Kidney epithelial cell (primary cell): Measurements from ENCODE around the gene NRROS. TPM values are rescaled to one million over a fixed set of nuclear protein-coding genes. Genes with fewer than 3 reads are reported as not detected.
"Not testable (repeated sequence)": the region's sequence is repeated elsewhere in the genome, so short reads cannot be mapped to it uniquely, and the experiment has no call there.

ENCODE experiments used
- DNase-seq: peaks from one replicate; pipeline ENCODE4 v3.0.0-alpha.2; 2010; ENCODE audit warnings: low read depth
- H3K27me3 ChIP-seq: 2 replicates; pipeline ENCODE4 v1.6.0; 2011; ENCODE audit warnings: low read length; ENCODE audit not compliant: control insufficient read depth, insufficient read depth
- H3K36me3 ChIP-seq: 2 replicates; pipeline ENCODE4 v1.5.1; 2011; ENCODE audit warnings: low read length; ENCODE audit not compliant: control insufficient read depth, insufficient read depth
- H3K4me3 ChIP-seq: 2 replicates; pipeline ENCODE4 v1.5.1; 2011; ENCODE audit warnings: low read depth, mild to moderate bottlenecking, control low read depth, low read length
- CTCF ChIP-seq: IDR thresholded peaks from 2 replicates; pipeline ENCODE4 v1.5.1; 2011; ENCODE audit warnings: mild to moderate bottlenecking, moderate library complexity, low read length, control low read depth, inconsistent platforms; ENCODE audit not compliant: insufficient read depth, poor library complexity, severe bottlenecking
- total RNA-seq: library from RNA; depleted of rRNA; stranded (reverse); fragments of >200 nt; gene quantifications from 2 replicates; pipeline ENCODE4 v1.2.3, GENCODE V29; 2015

The NRROS gene
- total RNA-seq, 1 donor from 2014 or later, result 1.8 TPM

- Histone ChIP-seq H3K4me3 (no peak overlapping the region), H3K36me3 (no peaks in the 10 kb centered on the region), H3K27me3 (peaks cover 7% of the 10 kb centered on the region)
- TF ChIP-seq CTCF, result no peak
- no peak for DNase-seq
Measured at GRCh38 chr3:196636369-196637349, 2.8 kb upstream of the NRROS start.

GRCh38 chr3:196637941-196638340 is 1.6 kb upstream of the NRROS start:
- not testable (repeated sequence) for H3K36me3 ChIP-seq, DNase-seq, H3K27me3 ChIP-seq, H3K4me3 ChIP-seq

- H3K36me3 ChIP-seq, result no peaks in the 10 kb centered on the region
- H3K4me3 ChIP-seq, result peak overlapping the region; percentile 34
- DNase-seq, result no peak
- peaks cover 7% of the 10 kb centered on the region for H3K27me3 ChIP-seq
- no peak for TF ChIP-seq CTCF
Measured at GRCh38 chr3:196638861-196639482, 522 bp upstream of the NRROS start.

GRCh38 chr3:196640297-196641018 is 964 bp downstream of the NRROS start:
- no peaks in the 10 kb centered on the region for H3K36me3 ChIP-seq
- DNase-seq, result no peak
- H3K27me3 ChIP-seq, result peaks cover 7% of the 10 kb centered on the region
- TF ChIP-seq CTCF, result no peak
- H3K4me3 ChIP-seq, result no peak overlapping the region

GRCh38 chr3:196641333-196642054 is 2.0 kb downstream of the NRROS start:
- Histone ChIP-seq H3K4me3 (no peak overlapping the region), H3K36me3 (no peaks in the 10 kb centered on the region), H3K27me3 (peaks cover 7% of the 10 kb centered on the region)
- no peak for DNase-seq
- TF ChIP-seq CTCF, result no peak

- no peaks in the 10 kb centered on the region for H3K36me3 ChIP-seq
- no peak overlapping the region for H3K4me3 ChIP-seq
- no peak for TF ChIP-seq CTCF
- H3K27me3 ChIP-seq, result peaks cover 3% of the 10 kb centered on the region
- DNase-seq, result no peak
Measured at GRCh38 chr3:196642434-196642833, 2.9 kb downstream of the NRROS start.
